D721Med (cell line): Measurements from ENCODE around the gene ADGRB3.
"Not testable (repeated sequence)": the region's sequence is repeated elsewhere in the genome, so short reads cannot be mapped to it uniquely, and the experiment has no call there.

Source experiments
- DNase-seq: peaks from one replicate; pipeline ENCODE4 v3.0.0; 2011; ENCODE audit warnings: low spot score; ENCODE audit not compliant: insufficient read length
- FAIRE-seq: peaks from 2 replicates; lab custom pipeline; 2011; peaks lifted over from hg19 to GRCh38; lab: Jason Lieb, UNC
- TF ChIP-seq, protein P1 (sequence below): IDR thresholded peaks from 2 replicates; pipeline ENCODE4 v1.5.1; 2012; ENCODE audit warnings: mild to moderate bottlenecking, control low read depth; ENCODE audit not compliant: insufficient read depth; ENCODE audit errors: missing control alignments

The ADGRB3 gene

DNA sequence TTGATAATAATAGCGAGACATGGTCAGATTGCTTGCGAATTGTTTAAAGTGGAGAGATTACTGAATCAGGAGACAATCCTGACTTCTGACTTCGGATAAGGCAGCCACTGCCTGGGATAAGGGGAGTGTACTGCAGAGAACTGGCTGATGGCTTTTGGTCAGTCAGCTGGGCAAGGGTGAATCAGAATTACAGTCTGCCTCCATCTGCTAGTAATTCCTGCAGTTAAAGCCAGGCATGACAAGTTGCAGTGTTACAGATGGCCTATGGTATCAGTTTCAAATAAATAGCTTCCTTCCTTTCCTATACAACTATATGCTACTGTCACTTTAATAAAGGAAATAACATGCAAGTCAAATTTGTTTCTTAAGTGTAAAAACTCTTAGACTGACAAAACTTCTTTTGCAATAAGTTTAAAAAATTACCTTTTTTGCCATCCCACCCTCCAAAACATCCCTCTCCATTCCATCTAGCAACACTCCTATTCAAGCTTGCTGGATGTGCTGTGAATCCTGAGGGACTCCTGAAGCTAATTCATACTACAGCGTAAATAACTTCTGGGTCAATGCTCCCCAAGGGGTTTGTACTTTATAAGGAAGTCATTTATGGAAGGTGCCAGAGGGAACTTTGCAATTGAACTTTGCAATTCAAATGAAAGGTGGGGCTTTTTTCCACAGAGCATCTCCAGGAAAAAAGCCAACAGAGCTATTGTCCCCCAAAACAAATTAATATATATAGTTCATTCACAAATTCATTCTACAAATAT is 245.2 kb downstream of the ADGRB3 start:
- TF ChIP-seq, protein P1, sequence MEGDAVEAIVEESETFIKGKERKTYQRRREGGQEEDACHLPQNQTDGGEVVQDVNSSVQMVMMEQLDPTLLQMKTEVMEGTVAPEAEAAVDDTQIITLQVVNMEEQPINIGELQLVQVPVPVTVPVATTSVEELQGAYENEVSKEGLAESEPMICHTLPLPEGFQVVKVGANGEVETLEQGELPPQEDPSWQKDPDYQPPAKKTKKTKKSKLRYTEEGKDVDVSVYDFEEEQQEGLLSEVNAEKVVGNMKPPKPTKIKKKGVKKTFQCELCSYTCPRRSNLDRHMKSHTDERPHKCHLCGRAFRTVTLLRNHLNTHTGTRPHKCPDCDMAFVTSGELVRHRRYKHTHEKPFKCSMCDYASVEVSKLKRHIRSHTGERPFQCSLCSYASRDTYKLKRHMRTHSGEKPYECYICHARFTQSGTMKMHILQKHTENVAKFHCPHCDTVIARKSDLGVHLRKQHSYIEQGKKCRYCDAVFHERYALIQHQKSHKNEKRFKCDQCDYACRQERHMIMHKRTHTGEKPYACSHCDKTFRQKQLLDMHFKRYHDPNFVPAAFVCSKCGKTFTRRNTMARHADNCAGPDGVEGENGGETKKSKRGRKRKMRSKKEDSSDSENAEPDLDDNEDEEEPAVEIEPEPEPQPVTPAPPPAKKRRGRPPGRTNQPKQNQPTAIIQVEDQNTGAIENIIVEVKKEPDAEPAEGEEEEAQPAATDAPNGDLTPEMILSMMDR, result no peak
- FAIRE-seq, result no peak
- no peak for DNase-seq

DNA sequence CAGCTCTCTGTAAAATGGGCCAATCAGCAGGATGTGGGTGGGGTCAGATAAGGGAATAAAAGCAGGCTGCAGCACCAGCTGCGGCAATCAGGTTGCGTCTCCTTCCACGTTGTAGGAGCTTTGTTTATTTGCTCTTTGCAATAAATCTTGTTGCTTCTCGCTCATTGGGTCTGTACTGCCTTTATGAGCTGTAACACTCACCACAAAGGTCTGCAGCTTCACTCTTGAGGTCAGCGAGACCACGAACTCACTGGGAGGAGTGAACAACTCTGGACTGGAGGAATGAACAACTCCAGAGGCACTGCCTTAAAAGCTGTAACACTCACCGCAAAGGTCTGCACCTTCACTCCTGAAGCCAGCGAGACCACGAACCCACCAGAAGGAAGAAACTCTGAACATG is 248.2 kb downstream of the ADGRB3 start:
- not testable (repeated sequence) for FAIRE-seq, DNase-seq

DNA sequence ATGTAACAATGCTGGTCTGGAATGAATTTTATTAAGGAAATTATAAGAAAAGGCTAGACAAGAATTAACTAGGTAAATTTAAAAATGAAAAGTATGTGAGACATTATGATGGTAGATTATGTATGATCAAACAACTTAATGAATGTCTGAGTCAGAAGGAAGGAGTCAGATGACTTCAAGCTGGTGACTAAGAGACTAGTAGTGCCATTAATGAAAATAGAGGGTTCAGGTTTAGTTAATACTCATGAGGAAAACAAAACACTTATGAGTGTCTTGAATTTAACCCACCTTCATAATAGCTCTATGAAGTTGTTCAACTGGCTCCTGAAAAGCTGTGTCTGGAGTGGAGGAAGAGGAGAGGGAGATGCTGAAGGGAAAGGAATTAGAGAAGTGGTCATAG is 256.3 kb downstream of the ADGRB3 start:
- no peak for DNase-seq
- TF ChIP-seq, protein P1, result no peak
- FAIRE-seq, result no peak

DNA sequence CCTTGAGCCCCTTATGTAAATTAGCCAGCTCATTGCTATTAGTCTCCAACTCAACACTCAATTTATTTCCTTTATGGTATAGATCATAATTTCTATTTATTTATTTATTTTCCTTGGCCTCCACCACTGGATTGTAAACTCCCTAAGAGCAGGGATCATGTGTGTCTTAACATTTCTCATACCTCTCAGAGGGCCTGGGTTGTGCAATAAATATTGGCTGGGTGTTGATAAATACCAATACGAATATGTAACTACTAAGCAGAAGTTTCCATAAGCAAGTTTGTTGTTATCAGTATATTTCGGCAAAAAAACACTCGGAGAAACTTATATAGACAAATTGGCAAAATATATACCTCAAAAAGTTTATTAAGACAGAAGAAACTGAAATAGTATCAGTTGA is 257.4 kb downstream of the ADGRB3 start:
- FAIRE-seq, result no peak
- DNase-seq, result no peak
- TF ChIP-seq, protein P1, result no peak

DNA sequence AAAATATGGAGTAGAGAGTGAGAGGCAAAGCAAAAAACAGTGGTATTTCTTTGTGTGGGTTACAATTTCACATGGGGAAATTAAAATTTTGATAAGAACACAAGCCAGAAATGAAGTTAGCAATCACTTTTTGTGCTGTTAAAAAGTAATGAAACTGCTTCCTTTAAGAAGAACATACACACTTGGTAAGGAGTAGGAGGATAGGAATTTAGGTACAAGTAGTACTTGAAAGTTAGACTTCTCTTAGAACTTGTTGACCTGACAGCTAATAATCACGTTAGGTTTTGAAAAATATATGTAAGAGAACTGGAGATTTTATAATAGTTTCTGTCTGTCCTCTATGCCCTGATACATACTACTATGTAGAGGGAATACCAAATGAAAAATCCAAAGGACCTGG is 260.8 kb downstream of the ADGRB3 start:
- TF ChIP-seq, protein P1, result no peak
- DNase-seq (no peak), FAIRE-seq (no peak)

DNA sequence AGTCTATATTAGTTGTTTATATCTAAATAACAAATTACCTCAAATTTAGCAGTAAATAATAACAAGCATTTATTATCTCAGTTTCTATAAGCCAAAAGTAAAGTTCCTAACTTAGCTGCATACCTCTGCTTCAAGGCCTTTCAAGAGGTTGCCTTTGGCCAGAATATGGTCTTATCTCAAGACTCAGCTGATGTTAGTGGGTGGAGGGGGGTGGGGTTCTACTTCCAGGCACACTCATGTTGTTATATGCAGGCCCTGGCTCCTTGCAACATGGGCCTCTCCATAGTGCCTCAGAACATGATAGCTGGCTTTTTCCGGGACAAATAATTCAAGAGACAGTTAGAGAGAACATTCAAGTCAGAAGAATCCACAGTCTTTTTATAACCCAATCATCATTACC is 266.0 kb downstream of the ADGRB3 start:
- DNase-seq (no peak), FAIRE-seq (no peak)
- TF ChIP-seq, protein P1, result no peak

DNA sequence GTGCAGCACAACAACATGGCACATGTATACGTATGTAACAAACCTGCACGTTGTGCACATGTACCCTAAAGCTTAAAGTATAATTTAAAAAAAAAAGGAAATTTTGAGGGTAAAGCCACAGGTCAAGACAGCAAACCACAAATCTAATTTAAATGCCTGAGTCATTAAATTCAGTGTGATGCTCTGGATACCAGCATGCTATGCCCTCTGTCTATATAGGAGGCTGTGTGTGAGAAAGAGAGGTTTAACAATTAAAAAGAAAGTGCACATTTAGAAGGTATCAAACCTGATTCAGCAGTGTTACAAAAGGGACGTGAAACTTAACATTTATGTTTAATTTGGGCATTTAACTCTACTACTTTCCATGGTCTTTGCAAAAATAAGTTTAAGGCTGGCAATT is 276.3 kb downstream of the ADGRB3 start:
- no peak for DNase-seq
- no peak for FAIRE-seq
- TF ChIP-seq, protein P1, result no peak
